SK-N-MC (cell line): Measurements from ENCODE around the gene DARS1.

Experiments
- EZH2 ChIP-seq: fragments of 200-600 bp; sonication (generic); IDR thresholded peaks from one replicate; pipeline ENCODE4 v1.6.1; 2017; ENCODE audit warnings: antibody characterized with exemption
- FOXP2 ChIP-seq: optimal IDR thresholded peaks from 2 replicates; pipeline ENCODE3; 2011; ENCODE audit warnings: mild to moderate bottlenecking, moderate library complexity; ENCODE audit not compliant: insufficient read depth; ENCODE audit errors: extremely low read length, control extremely low read depth
- POLR2AphosphoS5 ChIP-seq: IDR thresholded peaks from 2 replicates; pipeline ENCODE4 v1.6.1; 2012; ENCODE audit warnings: mild to moderate bottlenecking, low read depth, low read length, borderline replicate concordance

GRCh38 chr2:136034629-136035028, 49.2 kb upstream of the DARS1 start:
- TF ChIP-seq POLR2AphosphoS5 = no peak
- TF ChIP-seq FOXP2 = no peak
- no peak for TF ChIP-seq EZH2
